HG03060 (cell line): ENCODE measurements around the gene SLC44A1.
A peak's percentile ranks its signal among the peaks of the same experiment; 100 is the strongest.

ENCODE experiments used
- ATAC-seq: cut with Tn5 transposase; IDR thresholded peaks from one replicate; pipeline ENCODE4 v1.9.1; 2021; ENCODE audit warnings: low read depth, moderate number of reproducible peaks; ENCODE audit not compliant: unreplicated experiment

The SLC44A1 gene

DNA sequence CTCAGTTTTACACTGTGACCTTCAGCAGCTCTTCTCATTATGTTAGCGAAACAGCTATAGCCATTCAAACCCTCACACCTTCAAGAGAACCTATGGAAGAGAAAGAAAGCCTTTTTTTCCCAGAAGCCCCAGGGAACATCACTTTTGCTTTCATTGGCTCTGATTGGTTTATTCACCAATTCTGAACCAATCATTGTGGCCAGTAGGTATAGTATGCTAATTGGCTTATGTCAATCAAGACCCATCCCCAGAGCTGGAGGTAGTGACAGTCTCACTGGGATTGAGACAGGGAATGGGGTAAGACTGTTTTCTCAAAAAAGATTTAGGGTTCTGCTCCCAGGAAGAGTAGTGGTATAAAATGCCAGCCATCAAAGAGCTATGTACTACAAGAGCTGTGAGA, 129.3 kb downstream of the SLC44A1 start:
- ATAC-seq = no peak

GRCh38 chr9:105375323-105375722, 130.9 kb downstream of the SLC44A1 start:
- ATAC-seq = no peak

- ATAC-seq = no peak
Measured at GRCh38 chr9:105376893-105377292, 132.4 kb downstream of the SLC44A1 start.

GRCh38 chr9:105385381-105385985, 141.0 kb downstream of the SLC44A1 start:
- peak; percentile 95 for ATAC-seq

DNA sequence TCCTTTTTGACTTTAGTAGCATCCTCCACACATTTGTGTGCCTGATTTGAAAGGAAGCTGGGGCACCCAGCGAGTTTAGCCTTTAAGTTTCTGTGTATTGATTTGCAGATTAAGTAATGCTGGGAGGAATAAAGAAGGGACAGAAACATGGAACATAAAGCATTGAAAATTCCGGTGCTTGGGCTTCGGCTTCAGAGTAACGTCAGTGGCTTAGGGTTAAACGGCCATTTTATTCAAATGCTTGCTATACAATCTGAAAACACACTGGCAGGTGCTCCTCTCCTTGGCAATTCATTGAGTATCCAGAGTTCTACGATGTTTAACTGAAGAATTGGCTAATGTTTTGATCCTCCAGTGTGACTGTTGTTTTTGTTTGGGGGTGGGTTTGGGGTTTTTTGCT, 145.3 kb downstream of the SLC44A1 start:
- no peak for ATAC-seq

DNA sequence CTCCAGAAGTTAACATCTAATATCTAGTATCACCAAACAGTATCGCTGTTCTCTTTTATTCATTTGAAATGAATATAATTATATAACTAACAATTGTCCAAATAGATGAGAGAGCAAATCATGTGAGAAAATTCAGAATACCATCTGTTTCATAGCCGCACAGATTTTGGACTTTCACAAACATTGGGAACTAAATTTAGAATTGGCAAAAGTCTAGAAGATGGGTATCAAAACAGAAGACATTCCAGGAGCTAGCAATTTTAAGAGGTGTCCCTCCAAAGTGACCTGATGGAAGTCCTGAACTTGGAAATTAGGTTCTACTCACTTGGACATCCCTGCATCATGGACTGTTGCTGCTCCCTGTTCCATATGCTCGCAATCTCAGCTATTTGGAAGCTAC, 146.4 kb downstream of the SLC44A1 start:
- no peak for ATAC-seq

DNA sequence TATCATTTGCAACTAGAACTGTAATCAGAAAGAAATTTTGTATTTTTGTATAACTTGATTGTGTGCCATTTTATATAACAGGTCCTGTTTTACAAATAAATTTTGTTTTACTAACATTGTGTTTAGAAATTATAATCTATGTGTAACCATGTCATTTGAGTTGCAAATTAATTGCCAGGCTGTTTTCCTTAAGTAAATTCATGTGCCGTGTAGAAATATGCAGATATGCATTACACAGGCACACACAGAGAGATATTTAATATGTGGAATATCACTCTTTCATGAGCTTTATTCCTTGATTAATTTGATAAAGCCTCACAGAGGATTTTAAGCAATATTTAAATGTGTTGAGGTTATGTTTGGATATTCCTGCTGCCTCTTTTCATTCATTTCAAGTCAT, 146.8 kb downstream of the SLC44A1 start:
- no peak for ATAC-seq

DNA sequence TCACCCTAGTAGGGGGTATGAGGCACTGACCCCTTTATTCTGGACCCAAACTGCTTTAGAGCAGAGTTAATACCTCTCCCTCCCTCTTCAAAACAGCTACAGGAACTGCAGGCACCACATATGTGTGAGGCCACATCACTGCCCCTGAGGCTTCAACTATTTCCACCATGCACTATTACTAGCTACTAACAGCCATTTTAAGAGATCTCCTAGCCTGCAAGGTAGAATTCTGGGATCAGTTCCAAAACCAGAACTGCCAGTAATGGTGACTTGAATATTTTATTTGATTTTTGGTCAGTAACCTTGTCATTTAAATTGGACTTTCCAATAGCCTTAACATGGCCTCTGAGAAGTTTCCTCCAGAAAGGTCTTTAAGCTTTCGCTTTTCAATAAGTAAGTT, 148.1 kb downstream of the SLC44A1 start:
- ATAC-seq = no peak

DNA sequence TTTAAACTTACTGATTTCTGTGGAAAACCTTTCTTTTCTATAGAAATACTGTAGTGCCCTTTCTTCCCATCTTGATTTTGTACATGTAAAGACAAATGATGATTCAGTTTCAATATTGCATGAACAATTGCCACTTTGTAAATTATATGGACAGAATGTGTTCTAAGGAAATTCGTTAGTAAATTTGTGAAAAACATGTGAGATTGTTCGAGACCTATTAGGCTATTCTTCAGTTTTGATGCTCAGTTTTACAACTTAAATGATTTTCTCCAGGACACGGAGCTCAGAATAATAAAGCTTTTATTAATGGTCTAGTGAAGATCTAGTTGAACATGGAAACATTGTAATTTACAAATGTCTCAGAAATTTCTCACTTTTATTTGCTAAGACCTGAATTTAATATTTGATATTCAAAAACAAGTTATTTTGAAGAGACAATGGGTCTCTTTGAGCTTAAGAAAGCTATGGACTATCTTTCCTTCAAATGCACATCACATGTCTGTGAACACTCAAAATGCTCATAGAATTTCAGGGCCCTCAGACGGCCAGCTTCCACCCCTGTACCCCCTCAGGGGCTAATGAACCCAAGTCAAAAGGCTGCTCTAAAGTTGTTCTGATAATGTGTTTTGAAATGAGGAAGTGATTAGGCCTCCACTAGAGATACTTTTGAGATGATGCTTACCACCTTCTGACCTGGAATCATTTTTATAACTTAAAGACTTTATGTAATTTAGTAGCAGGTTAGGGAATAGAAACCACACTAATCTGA, 149.3 kb downstream of the SLC44A1 start:
- ATAC-seq = no peak

- no peak for ATAC-seq
Measured at GRCh38 chr9:105396441-105396840, 152.0 kb downstream of the SLC44A1 start.

GRCh38 chr9:105396901-105397300, 152.4 kb downstream of the SLC44A1 start:
- ATAC-seq = no peak

GRCh38 chr9:105399117-105399516, 154.7 kb downstream of the SLC44A1 start:
- ATAC-seq = no peak

DNA sequence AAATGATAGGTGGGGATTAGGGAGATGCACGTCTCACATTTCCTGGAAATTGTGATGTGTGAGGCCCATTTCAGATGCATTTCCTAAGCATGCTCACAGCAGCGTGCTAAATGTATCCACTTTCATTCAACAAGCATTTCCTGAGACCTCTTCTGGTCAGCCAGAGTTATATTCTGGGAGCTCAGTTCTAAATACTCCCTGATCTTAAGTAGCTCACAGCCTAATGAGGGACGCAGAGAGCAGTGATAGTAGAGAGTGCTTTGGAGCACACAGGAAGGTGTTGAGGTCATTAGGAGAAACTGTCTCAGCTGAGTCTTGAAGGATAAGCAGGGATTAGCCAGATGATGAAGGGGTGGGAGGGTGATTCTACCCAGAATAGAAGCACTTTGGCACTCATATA, 157.2 kb downstream of the SLC44A1 start:
- no peak for ATAC-seq

DNA sequence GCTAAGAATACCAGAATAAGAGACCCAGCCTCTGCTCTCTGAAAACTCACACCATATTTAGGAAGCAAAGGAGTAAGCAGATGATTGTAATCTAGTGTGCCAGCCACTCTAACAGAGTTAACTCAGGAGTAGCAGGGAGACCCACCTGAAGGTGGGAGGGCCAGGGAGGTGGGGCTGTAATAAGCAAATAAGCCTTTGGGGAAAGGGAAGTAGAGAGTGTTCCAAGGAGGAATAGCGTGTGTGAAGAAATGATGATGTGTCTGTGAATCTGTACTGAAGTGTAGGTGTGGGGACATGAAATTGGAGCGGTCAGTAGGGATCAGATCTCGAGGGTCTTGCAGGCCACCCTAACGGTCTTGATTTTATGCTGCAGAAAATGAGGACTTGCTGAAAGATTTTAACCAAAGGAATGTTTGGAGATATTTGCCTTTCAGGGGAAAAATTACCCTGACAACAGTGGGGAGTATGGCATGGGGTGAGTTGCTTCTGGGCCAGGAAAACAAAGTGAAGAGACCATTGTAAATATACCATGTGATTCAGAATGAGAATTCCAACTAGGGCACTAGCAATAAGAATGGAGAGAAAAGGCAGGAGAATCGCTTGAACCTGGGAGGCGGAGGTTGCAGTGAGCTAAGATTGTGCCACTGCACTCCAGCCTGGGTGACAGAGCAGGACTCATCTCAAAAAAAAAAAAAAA, 159.2 kb downstream of the SLC44A1 start:
- no peak for ATAC-seq

GRCh38 chr9:105405514-105406131, 161.2 kb downstream of the SLC44A1 start:
- peak; percentile 98 for ATAC-seq

GRCh38 chr9:105406369-105406768, 161.9 kb downstream of the SLC44A1 start:
- ATAC-seq = no peak

GRCh38 chr9:105413525-105413924, 169.1 kb downstream of the SLC44A1 start:
- no peak for ATAC-seq

- ATAC-seq = no peak
Measured at GRCh38 chr9:105414947-105415661, 170.7 kb downstream of the SLC44A1 start.

DNA sequence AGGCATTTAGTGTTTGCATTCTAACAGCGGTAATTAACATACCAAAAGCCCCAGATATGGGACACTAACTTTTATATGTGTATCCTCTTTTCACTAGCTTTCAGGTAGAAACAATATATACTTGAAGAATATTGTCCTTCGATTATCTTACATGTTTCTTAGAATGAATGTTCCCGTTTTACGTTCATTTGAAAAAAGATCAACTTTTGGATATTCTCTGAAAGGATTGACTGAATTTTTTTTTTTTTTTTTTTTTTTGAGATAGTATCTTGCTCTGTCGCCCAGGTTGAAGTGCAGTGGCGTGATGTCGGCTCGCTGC, 171.2 kb downstream of the SLC44A1 start:
- ATAC-seq = no peak

- ATAC-seq = peak; percentile 49
Measured at GRCh38 chr9:105416840-105417239, 172.4 kb downstream of the SLC44A1 start.
